ENCODE results near the gene RPS6KA3.

DNA sequence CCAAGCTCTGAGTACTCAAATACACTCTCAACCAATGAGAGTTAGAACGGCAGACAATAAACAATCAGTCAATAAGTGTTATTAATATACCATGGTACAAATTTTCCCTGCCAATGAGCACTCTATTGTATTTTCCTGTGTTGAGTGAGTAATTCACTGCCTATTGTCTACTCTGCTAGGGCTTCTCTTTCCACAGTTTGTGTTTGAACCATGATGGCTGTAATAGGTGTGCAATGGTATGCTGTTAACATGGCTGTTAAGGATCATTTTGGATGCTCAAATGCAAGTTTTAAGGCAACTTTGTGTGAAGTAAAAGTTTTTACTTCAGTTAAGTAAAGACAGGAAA, 41.2 kb downstream of the RPS6KA3 start:
- TF ChIP-seq, protein P1, sequence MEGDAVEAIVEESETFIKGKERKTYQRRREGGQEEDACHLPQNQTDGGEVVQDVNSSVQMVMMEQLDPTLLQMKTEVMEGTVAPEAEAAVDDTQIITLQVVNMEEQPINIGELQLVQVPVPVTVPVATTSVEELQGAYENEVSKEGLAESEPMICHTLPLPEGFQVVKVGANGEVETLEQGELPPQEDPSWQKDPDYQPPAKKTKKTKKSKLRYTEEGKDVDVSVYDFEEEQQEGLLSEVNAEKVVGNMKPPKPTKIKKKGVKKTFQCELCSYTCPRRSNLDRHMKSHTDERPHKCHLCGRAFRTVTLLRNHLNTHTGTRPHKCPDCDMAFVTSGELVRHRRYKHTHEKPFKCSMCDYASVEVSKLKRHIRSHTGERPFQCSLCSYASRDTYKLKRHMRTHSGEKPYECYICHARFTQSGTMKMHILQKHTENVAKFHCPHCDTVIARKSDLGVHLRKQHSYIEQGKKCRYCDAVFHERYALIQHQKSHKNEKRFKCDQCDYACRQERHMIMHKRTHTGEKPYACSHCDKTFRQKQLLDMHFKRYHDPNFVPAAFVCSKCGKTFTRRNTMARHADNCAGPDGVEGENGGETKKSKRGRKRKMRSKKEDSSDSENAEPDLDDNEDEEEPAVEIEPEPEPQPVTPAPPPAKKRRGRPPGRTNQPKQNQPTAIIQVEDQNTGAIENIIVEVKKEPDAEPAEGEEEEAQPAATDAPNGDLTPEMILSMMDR (IDR thresholded peaks at IDR 0.05), result no peak
- no peak for TF ChIP-seq POLR2A (IDR thresholded peaks at IDR 0.05)

Data from thyroid gland (tissue), 4 donors.